HepG2 (cell line): ENCODE measurements around the gene SGTB. TPM values are rescaled to one million over a fixed set of nuclear protein-coding genes. Genes with fewer than 3 reads are reported as not detected.

ENCODE experiments used
- ARHGAP35 ChIP-seq: sonication (generic); formaldehyde crosslinking; IDR thresholded peaks from 2 replicates; pipeline ENCODE4 v1.9.0; 2022; ENCODE audit warnings: mild to moderate bottlenecking, inconsistent platforms, moderate library complexity, missing genetic modification reagents, borderline replicate concordance
- ARNTL ChIP-seq: sonication (generic); formaldehyde crosslinking; IDR thresholded peaks from 2 replicates; pipeline ENCODE4 v1.4.0; 2020; ENCODE audit warnings: mild to moderate bottlenecking, missing genetic modification reagents
- DNMT1 ChIP-seq: sonication (generic); formaldehyde crosslinking; IDR thresholded peaks from 2 replicates; pipeline ENCODE4 v1.5.1; 2020; ENCODE audit warnings: mild to moderate bottlenecking, missing genetic modification reagents
- FOXM1 ChIP-seq: sonication (generic); formaldehyde crosslinking; IDR thresholded peaks from 2 replicates; pipeline ENCODE4 v1.5.0; 2020; ENCODE audit warnings: missing genetic modification reagents
- GFI1 ChIP-seq: sonication (generic); formaldehyde crosslinking; IDR thresholded peaks from 2 replicates; pipeline ENCODE4 v1.5.0; 2020; ENCODE audit warnings: missing genetic modification reagents, mild to moderate bottlenecking, borderline replicate concordance
- HCFC1 ChIP-seq: fragments of 150-350 bp; IDR thresholded peaks from 2 replicates; pipeline ENCODE4 v1.6.1; 2014; ENCODE audit warnings: low read depth, low read length
- KLF12 ChIP-seq: sonication (generic); formaldehyde crosslinking; IDR thresholded peaks from 2 replicates; pipeline ENCODE4 v1.4.0; 2020; ENCODE audit warnings: missing genetic modification reagents, borderline replicate concordance
- MTA3 ChIP-seq: sonication (generic); formaldehyde crosslinking; IDR thresholded peaks from 2 replicates; pipeline ENCODE4 v1.4.0; 2020; ENCODE audit warnings: missing genetic modification reagents
- NR2F2 ChIP-seq: IDR thresholded peaks from 2 replicates; pipeline ENCODE4 v1.6.1; 2012; ENCODE audit warnings: low read depth, inconsistent platforms, borderline replicate concordance
- PRPF4 ChIP-seq: fragments of 200-400 bp; formaldehyde crosslinking; IDR thresholded peaks from 2 replicates; pipeline ENCODE4 v1.6.1; 2016; ENCODE audit warnings: low read length, low read depth; ENCODE audit not compliant: poor library complexity, severe bottlenecking
- SP5 ChIP-seq: IDR thresholded peaks from 2 replicates; pipeline ENCODE4 v1.6.1; 2016; ENCODE audit warnings: low read depth, borderline replicate concordance
- YY1 ChIP-seq: IDR thresholded peaks from 2 replicates; pipeline ENCODE4 v1.6.1; 2011; ENCODE audit warnings: low read length, low read depth, moderate library complexity, mild to moderate bottlenecking; ENCODE audit not compliant: insufficient read depth, insufficient replicate concordance
- ZNF205 ChIP-seq: IDR thresholded peaks from 2 replicates; pipeline ENCODE4 v1.6.1; 2018; ENCODE audit warnings: missing biosample characterization, missing genetic modification reagents
- ZNF44 ChIP-seq: sonication (generic); formaldehyde crosslinking; IDR thresholded peaks from 2 replicates; pipeline ENCODE4 v1.5.1; 2020; ENCODE audit warnings: mild to moderate bottlenecking, missing genetic modification reagents
- ZNF652 ChIP-seq: IDR thresholded peaks from 2 replicates; pipeline ENCODE4 v1.6.1; 2016; ENCODE audit warnings: low read depth, borderline replicate concordance
- ZNF660 ChIP-seq: sonication (generic); formaldehyde crosslinking; IDR thresholded peaks from 2 replicates; pipeline ENCODE4 v1.5.1; 2020; ENCODE audit warnings: mild to moderate bottlenecking, low read depth, missing genetic modification reagents, borderline replicate concordance
- ZNF777 ChIP-seq: sonication (generic); formaldehyde crosslinking; IDR thresholded peaks from 2 replicates; pipeline ENCODE4 v1.4.0; 2020; ENCODE audit warnings: missing genetic modification reagents
- ZSCAN20 ChIP-seq: sonication (generic); formaldehyde crosslinking; IDR thresholded peaks from 2 replicates; pipeline ENCODE4 v1.4.0; 2020; ENCODE audit warnings: missing genetic modification reagents, mild to moderate bottlenecking, borderline replicate concordance
- polyA plus RNA-seq, 8 experiments: library from polyadenylated mRNA; depleted of rRNA in 3 of 8; stranded (reverse) in 7 of 8; unstranded in 1 of 8; fragments of >200 nt; fragmentation: Illumina TruSeq in 4 of 8; extraction: Trizol in 4 of 8; gene quantifications; 2 replicates each; pipeline versions ENCODE4 v1.2.1 to v1.2.3, GENCODE V29; 2011 to 2016; ENCODE audit warnings: low read depth in 4 of 8, missing spikeins in 1 of 8, mixed read lengths in 1 of 8; ENCODE audit not compliant: insufficient read depth in 1 of 8
- total RNA-seq, 5 experiments: library from RNA; depleted of rRNA; stranded (reverse); fragments of >200 nt; fragmentation: Illumina TruSeq; extraction: Trizol; gene quantifications; 2 replicates each; pipeline ENCODE4 v1.2.3, GENCODE V29; 2016; ENCODE audit warnings: low read depth in 1 of 5
- TF ChIP-seq, protein P1 (sequence below): sonication (generic); formaldehyde crosslinking; IDR thresholded peaks from 2 replicates; pipeline ENCODE4 v1.4.0; 2020; ENCODE audit warnings: missing genetic modification reagents
- TF ChIP-seq, protein P2 (sequence below): sonication (generic); formaldehyde crosslinking; IDR thresholded peaks from 2 replicates; pipeline ENCODE4 v1.5.1; 2020; ENCODE audit warnings: mild to moderate bottlenecking, missing genetic modification reagents, moderate library complexity
- TF ChIP-seq, protein P3 (sequence below): sonication (generic); formaldehyde crosslinking; IDR thresholded peaks from 2 replicates; pipeline ENCODE4 v1.4.0; 2020; ENCODE audit warnings: low read depth, mild to moderate bottlenecking, missing genetic modification reagents

SGTB gene
- total and polyA plus RNA-seq, 2 of the 13 experiments (the other 11 are each of a cell fraction or from before 2014, with no cell fraction given), result 5.2 to 11.2 TPM

DNA sequence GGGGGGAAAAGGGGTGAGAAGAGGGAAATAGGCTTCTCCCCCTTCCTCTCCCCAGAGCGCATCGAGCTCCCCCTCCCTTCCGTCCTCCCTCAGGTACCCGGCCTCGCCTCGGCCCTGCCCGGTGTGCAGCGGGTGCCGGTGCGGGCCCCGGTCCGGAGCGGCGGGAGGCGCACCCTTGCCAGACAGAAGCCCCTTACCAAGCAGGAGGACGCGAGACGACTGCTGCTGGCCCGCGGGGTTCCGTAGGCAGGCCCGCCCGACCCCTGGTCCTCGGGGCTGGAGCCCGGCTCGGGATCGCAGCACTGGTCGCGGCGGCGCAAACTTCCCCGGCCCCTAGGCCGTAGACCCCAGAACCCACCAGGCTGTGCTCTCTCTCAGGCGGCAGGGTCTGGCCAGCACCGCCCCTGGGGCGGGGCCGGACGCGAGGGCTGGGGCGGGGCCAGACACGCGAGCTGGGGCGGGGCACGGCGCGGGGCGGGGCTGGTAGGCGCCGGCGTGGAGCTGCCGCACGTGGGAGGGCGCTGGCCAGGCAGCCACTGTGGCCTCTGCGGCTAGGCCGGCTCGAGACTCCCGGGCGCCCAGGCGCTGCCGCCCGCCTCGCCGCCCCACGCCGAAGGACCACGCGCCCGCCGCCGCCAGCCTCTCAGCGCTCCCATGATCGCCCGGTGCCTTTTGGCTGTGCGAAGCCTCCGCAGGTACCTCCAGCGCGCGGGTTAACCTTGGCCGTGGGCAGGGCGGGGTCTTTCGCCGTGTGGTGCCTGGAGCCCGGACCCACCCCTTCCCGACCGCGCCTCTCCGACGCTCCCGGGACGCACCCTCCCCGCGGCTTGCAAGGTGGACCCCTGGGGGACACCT, at the start of gene SGTB, which contains the start of gene NLN (continued):
- TF ChIP-seq, protein P1, sequence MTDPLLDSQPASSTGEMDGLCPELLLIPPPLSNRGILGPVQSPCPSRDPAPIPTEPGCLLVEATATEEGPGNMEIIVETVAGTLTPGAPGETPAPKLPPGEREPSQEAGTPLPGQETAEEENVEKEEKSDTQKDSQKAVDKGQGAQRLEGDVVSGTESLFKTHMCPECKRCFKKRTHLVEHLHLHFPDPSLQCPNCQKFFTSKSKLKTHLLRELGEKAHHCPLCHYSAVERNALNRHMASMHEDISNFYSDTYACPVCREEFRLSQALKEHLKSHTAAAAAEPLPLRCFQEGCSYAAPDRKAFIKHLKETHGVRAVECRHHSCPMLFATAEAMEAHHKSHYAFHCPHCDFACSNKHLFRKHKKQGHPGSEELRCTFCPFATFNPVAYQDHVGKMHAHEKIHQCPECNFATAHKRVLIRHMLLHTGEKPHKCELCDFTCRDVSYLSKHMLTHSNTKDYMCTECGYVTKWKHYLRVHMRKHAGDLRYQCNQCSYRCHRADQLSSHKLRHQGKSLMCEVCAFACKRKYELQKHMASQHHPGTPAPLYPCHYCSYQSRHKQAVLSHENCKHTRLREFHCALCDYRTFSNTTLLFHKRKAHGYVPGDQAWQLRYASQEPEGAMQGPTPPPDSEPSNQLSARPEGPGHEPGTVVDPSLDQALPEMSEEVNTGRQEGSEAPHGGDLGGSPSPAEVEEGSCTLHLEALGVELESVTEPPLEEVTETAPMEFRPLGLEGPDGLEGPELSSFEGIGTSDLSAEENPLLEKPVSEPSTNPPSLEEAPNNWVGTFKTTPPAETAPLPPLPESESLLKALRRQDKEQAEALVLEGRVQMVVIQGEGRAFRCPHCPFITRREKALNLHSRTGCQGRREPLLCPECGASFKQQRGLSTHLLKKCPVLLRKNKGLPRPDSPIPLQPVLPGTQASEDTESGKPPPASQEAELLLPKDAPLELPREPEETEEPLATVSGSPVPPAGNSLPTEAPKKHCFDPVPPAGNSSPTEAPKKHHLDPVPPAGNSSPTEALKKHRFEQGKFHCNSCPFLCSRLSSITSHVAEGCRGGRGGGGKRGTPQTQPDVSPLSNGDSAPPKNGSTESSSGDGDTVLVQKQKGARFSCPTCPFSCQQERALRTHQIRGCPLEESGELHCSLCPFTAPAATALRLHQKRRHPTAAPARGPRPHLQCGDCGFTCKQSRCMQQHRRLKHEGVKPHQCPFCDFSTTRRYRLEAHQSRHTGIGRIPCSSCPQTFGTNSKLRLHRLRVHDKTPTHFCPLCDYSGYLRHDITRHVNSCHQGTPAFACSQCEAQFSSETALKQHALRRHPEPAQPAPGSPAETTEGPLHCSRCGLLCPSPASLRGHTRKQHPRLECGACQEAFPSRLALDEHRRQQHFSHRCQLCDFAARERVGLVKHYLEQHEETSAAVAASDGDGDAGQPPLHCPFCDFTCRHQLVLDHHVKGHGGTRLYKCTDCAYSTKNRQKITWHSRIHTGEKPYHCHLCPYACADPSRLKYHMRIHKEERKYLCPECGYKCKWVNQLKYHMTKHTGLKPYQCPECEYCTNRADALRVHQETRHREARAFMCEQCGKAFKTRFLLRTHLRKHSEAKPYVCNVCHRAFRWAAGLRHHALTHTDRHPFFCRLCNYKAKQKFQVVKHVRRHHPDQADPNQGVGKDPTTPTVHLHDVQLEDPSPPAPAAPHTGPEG, result 0 out of 2 replicates have a peak, but pooled peaks have one; percentile 66
- no peak; the same call in none of the 2 replicates for TF ChIP-seq ARNTL
- 0 out of 2 replicates have a peak, but pooled peaks have one; percentile 18 for TF ChIP-seq ZNF205 (CRISPR knock-in tag)
- TF ChIP-seq GFI1 (CRISPR knock-in tag), result no peak
- no peak; the same call in 1 of the 2 replicates for TF ChIP-seq ZNF44 (CRISPR knock-in tag)
- no peak for TF ChIP-seq MTA3
- TF ChIP-seq ARHGAP35 (CRISPR knock-in tag), result no peak
- TF ChIP-seq ZNF652, result no peak
- no peak for TF ChIP-seq HCFC1
- TF ChIP-seq DNMT1 (CRISPR knock-in tag), result no peak
- TF ChIP-seq, protein P2, sequence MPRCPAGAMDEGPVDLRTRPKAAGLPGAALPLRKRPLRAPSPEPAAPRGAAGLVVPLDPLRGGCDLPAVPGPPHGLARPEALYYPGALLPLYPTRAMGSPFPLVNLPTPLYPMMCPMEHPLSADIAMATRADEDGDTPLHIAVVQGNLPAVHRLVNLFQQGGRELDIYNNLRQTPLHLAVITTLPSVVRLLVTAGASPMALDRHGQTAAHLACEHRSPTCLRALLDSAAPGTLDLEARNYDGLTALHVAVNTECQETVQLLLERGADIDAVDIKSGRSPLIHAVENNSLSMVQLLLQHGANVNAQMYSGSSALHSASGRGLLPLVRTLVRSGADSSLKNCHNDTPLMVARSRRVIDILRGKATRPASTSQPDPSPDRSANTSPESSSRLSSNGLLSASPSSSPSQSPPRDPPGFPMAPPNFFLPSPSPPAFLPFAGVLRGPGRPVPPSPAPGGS (CRISPR knock-in tag), result 0 out of 2 replicates have a peak, but pooled peaks have one; percentile 2
- 0 out of 2 replicates have a peak, but pooled peaks have one; percentile 7 for TF ChIP-seq ZNF777 (CRISPR knock-in tag)
- TF ChIP-seq SP5 (CRISPR knock-in tag), result peak; percentile 51; the same call in 1 of the 2 replicates
- no peak for TF ChIP-seq NR2F2
- TF ChIP-seq ZNF660 (CRISPR knock-in tag), result no peak
- TF ChIP-seq YY1, result no peak
- TF ChIP-seq, protein P3, sequence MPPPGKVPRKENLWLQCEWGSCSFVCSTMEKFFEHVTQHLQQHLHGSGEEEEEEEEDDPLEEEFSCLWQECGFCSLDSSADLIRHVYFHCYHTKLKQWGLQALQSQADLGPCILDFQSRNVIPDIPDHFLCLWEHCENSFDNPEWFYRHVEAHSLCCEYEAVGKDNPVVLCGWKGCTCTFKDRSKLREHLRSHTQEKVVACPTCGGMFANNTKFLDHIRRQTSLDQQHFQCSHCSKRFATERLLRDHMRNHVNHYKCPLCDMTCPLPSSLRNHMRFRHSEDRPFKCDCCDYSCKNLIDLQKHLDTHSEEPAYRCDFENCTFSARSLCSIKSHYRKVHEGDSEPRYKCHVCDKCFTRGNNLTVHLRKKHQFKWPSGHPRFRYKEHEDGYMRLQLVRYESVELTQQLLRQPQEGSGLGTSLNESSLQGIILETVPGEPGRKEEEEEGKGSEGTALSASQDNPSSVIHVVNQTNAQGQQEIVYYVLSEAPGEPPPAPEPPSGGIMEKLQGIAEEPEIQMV (CRISPR knock-in tag), result 0 out of 2 replicates have a peak, but pooled peaks have one; percentile 17
- TF ChIP-seq ZSCAN20 (CRISPR knock-in tag), result 0 out of 2 replicates have a peak, but pooled peaks have one; percentile 58
- no peak for TF ChIP-seq PRPF4
- peak; percentile 72; the same call in 1 of the 2 replicates for TF ChIP-seq KLF12 (CRISPR knock-in tag)
- no peak for TF ChIP-seq FOXM1
